IMR-90 (cell line): ENCODE measurements around the gene CLEC4D. TPM values are rescaled to one million over a fixed set of nuclear protein-coding genes. Genes with fewer than 3 reads are reported as not detected.
"Not testable (repeated sequence)": the region's sequence is repeated elsewhere in the genome, so short reads cannot be mapped to it uniquely, and the experiment has no call there.

Source experiments
- ATAC-seq: fragments of 200-7000 bp; cut with Tn5 transposase; 2 replicates; pipeline ENCODE4 v1.9.1; 2020; ENCODE audit warnings: low read depth, mild to moderate bottlenecking, moderate library complexity
- BruUV-seq: library from RNA; stranded (reverse); fragments of 400-500 nt; replicated peaks from 2 replicates; lab custom pipeline; 2021; lab: Mats Ljungman, UMichigan
- CTCF ChIA-PET: fragments of 300-600 bp; formaldehyde crosslinking; extraction: SDS; loops from one replicate; lab custom pipeline; 2021; ENCODE audit warnings: antibody characterized with exemption; lab: Yijun Ruan, JAX
- POLR2A ChIA-PET: fragments of 300-600 bp; sonication (Branson Sonifier 250); formaldehyde crosslinking; loops from one replicate; lab custom pipeline; 2022; ENCODE audit warnings: antibody characterized with exemption; ENCODE audit not compliant: unreplicated experiment; lab: Charles Lee
- DNase-seq: peaks from one replicate; pipeline ENCODE4 v3.0.0; 2013
- H2AFZ ChIP-seq: replicated peaks from 2 replicates; pipeline ENCODE3; 2013; ENCODE audit warnings: low read length, mild to moderate bottlenecking; ENCODE audit not compliant: poor library complexity
- H2AK5ac ChIP-seq: 2 replicates; pipeline ENCODE4 v1.6.1; 2013; ENCODE audit warnings: low read depth, low read length, inconsistent platforms
- H2AK9ac ChIP-seq: replicated peaks from 2 replicates; pipeline ENCODE3; 2013; ENCODE audit warnings: mild to moderate bottlenecking, low read depth, low read length, moderate library complexity; ENCODE audit not compliant: poor library complexity
- H2BK120ac ChIP-seq: 2 replicates; pipeline ENCODE4 v1.6.1; 2013; ENCODE audit warnings: low read depth, low read length, inconsistent platforms
- H2BK15ac ChIP-seq: 3 replicates; pipeline ENCODE4 v1.6.1; 2013; ENCODE audit warnings: low read depth, low read length, inconsistent platforms
- H2BK20ac ChIP-seq: 2 replicates; pipeline ENCODE4 v1.6.1; 2013; ENCODE audit warnings: low read depth, mild to moderate bottlenecking, inconsistent platforms, low read length, moderate library complexity
- H2BK5ac ChIP-seq: 2 replicates; pipeline ENCODE4 v1.6.1; 2013; ENCODE audit warnings: mild to moderate bottlenecking, low read depth, low read length, inconsistent platforms; ENCODE audit not compliant: poor library complexity, severe bottlenecking
- H3K14ac ChIP-seq: replicated peaks from 2 replicates; pipeline ENCODE4 v1.6.1; 2013; ENCODE audit warnings: low read depth, low read length, inconsistent platforms
- H3K18ac ChIP-seq: 2 replicates; pipeline ENCODE4 v1.6.1; 2013; ENCODE audit warnings: low read depth, low read length, control low read depth
- H3K23ac ChIP-seq: 2 replicates; pipeline ENCODE4 v1.6.1; 2013; ENCODE audit warnings: low read depth, low read length, inconsistent platforms
- H3K27ac ChIP-seq: 2 replicates; pipeline ENCODE4 v1.5.1; 2013; ENCODE audit warnings: mild to moderate bottlenecking, control low read depth, low read length; ENCODE audit not compliant: insufficient read depth
- H3K27me3 ChIP-seq: 2 replicates; pipeline ENCODE4 v1.6.1; 2013; ENCODE audit warnings: low read length; ENCODE audit not compliant: control insufficient read depth, insufficient read depth
- H3K36me3 ChIP-seq: 2 replicates; pipeline ENCODE4 v1.6.1; 2013; ENCODE audit warnings: low read length, mixed read lengths; ENCODE audit not compliant: control insufficient read depth, insufficient read depth
- H3K4ac ChIP-seq: 2 replicates; pipeline ENCODE4 v1.6.1; 2013; ENCODE audit warnings: low read depth, low read length, inconsistent platforms
- H3K4me1 ChIP-seq: 2 replicates; pipeline ENCODE4 v1.6.1; 2013; ENCODE audit warnings: low read length, mixed read lengths; ENCODE audit not compliant: control insufficient read depth, insufficient read depth
- H3K4me2 ChIP-seq: 2 replicates; pipeline ENCODE4 v1.6.1; 2013; ENCODE audit warnings: low read depth, mild to moderate bottlenecking, control low read depth, low read length, moderate library complexity
- H3K4me3 ChIP-seq: 2 replicates; pipeline ENCODE4 v1.5.1; 2013; ENCODE audit warnings: low read depth, mild to moderate bottlenecking, control low read depth, low read length, moderate library complexity; ENCODE audit not compliant: insufficient read depth
- H3K56ac ChIP-seq: 2 replicates; pipeline ENCODE4 v1.6.1; 2013; ENCODE audit warnings: low read length, inconsistent platforms; ENCODE audit not compliant: insufficient read depth; ENCODE audit errors: extremely low read depth
- H3K79me1 ChIP-seq, 2 experiments: 2 replicates each; pipeline ENCODE4 v1.6.1; 2013; ENCODE audit warnings: low read length in 2 of 2, inconsistent platforms in 1 of 2, low read depth in 1 of 2
- H3K9ac ChIP-seq: 2 replicates; pipeline ENCODE4 v1.6.1; 2013; ENCODE audit warnings: low read depth, low read length, control low read depth
- H3K9me1 ChIP-seq: 2 replicates; pipeline ENCODE4 v1.6.1; 2013; ENCODE audit warnings: low read length, inconsistent platforms; ENCODE audit not compliant: insufficient read depth
- H3K9me3 ChIP-seq: 2 replicates; pipeline ENCODE4 v1.6.1; 2013; ENCODE audit warnings: low read length; ENCODE audit not compliant: control insufficient read depth, insufficient read depth
- H4K20me1 ChIP-seq: 2 replicates; pipeline ENCODE4 v1.6.1; 2013; ENCODE audit warnings: low read length, inconsistent platforms; ENCODE audit not compliant: insufficient read depth
- H4K5ac ChIP-seq: 2 replicates; pipeline ENCODE4 v1.6.1; 2013; ENCODE audit warnings: mild to moderate bottlenecking, low read depth, low read length, control low read depth
- H4K8ac ChIP-seq, 2 experiments: 2 replicates each; pipeline ENCODE4 v1.6.1; 2013; ENCODE audit warnings: low read depth in 2 of 2, low read length in 2 of 2, control low read depth in 1 of 2, inconsistent platforms in 1 of 2
- H4K91ac ChIP-seq: 2 replicates; pipeline ENCODE4 v1.6.1; 2013; ENCODE audit warnings: low read depth, low read length, inconsistent platforms; ENCODE audit not compliant: insufficient read depth
- CEBPB ChIP-seq: IDR thresholded peaks from 2 replicates; pipeline ENCODE4 v1.6.1; 2012; ENCODE audit warnings: low read depth, low read length, improper control_type of control experiment
- CHD1 ChIP-seq: IDR thresholded peaks from 2 replicates; pipeline ENCODE4 v1.6.1; 2012; ENCODE audit warnings: low read depth, low read length, improper control_type of control experiment
- MAZ ChIP-seq: IDR thresholded peaks from 2 replicates; pipeline ENCODE4 v1.6.1; 2012; ENCODE audit warnings: low read depth, mild to moderate bottlenecking, low read length, improper control_type of control experiment, moderate library complexity, borderline replicate concordance
- MXI1 ChIP-seq: IDR thresholded peaks from 2 replicates; pipeline ENCODE4 v1.6.1; 2012; ENCODE audit warnings: low read depth, mild to moderate bottlenecking, low read length, moderate library complexity, borderline replicate concordance
- RCOR1 ChIP-seq: IDR thresholded peaks from 2 replicates; pipeline ENCODE4 v1.6.1; 2012; ENCODE audit warnings: mild to moderate bottlenecking, low read length, improper control_type of control experiment; ENCODE audit not compliant: insufficient replicate concordance
- RFX5 ChIP-seq: IDR thresholded peaks from 2 replicates; pipeline ENCODE4 v1.8.0; 2012; ENCODE audit warnings: low read depth, mild to moderate bottlenecking, low read length, moderate library complexity
- WGBS, 2 experiments: methylation state at CpG; one replicate each; pipeline versions ENCODE4 v1.1.5 to v1.1.7; 2013; ENCODE audit warnings: missing lambda C conversion rate in 2 of 2; ENCODE audit not compliant: insufficient read length in 1 of 2; ENCODE audit errors: extremely low coverage in 2 of 2; 5-methylcytosine and 5-hydroxymethylcytosine counted together
- dilution Hi-C: fragments of 300-500 bp; cut with HindIII; formaldehyde crosslinking; loops from one replicate; pipeline ENCODE4 v1.14.3; 2018; ENCODE audit warnings: low sequenced_read_pairs; ENCODE audit not compliant: unreplicated experiment
- in situ Hi-C: fragments of 300-500 bp; cut with MboI; formaldehyde crosslinking; loops from 3 replicates; pipeline ENCODE4 v1.14.3; 2019; ENCODE audit warnings: low sequenced_read_pairs, inconsistent platforms, mixed read lengths
- intact Hi-C: fragments of 100-400 bp; cut with micrococcal nuclease; formaldehyde crosslinking; loops from 2 replicates; pipeline ENCODE4 v1.10.0; 2022
- polyA plus RNA-seq, 3 experiments: library from polyadenylated mRNA; depleted of rRNA; stranded (reverse); fragments of >200 nt; gene quantifications; 2 replicates each; pipeline ENCODE4 v1.2.3, GENCODE V29; 2012; ENCODE audit warnings: low replicate concordance in 1 of 3
- total RNA-seq: library from RNA; depleted of rRNA; stranded (reverse); fragments of >200 nt; gene quantifications from 2 replicates; pipeline ENCODE4 v1.2.3, GENCODE V29; 2012

Gene CLEC4D
- total and polyA plus RNA-seq, 2 of the 4 experiments (the other 2 are of a cell fraction): not detected

DNA sequence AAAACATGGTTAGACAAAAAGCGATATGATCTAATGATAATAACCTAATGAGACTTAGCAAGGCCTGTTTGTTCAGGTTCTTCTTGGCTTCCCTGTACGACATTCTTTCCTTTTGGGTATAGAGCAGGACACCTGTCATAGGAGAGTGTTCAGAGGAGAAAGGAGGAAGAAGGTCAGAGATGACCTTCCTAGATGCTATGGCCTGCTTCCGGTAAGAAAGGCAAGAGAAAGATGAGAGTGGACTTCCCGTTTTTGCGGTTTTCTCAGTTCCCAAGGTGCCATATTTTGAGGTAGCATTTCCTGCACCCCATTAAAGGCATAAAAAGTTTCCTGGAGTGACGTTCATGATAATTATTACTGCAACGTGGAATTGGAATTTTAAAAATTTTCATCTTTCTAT lies 18.7 kb downstream of the CLEC4D start:
- Histone ChIP-seq H2AK5ac (no peak overlapping the region), H3K9me1 (no peaks in the 10 kb centered on the region), H3K56ac (no peak overlapping the region), H3K4me1 (no peaks in the 10 kb centered on the region), H2AFZ (no peak overlapping the region), H3K36me3 (no peaks in the 10 kb centered on the region), H2BK20ac (no peak overlapping the region), H3K4ac (no peak overlapping the region), H3K4me3 (no peak overlapping the region), H4K91ac (no peak overlapping the region), H2BK5ac (no peak overlapping the region), H4K20me1 (no peaks in the 10 kb centered on the region), H4K8ac (no peak overlapping the region), H3K27ac (no peak overlapping the region), H3K27me3 (no peaks in the 10 kb centered on the region), H2AK9ac (no peak overlapping the region), H3K23ac (no peak overlapping the region), H2BK15ac (no peak overlapping the region), H3K9me3 (no peaks in the 10 kb centered on the region), H2BK120ac (no peak overlapping the region), H3K18ac (no peak overlapping the region), H3K9ac (no peak overlapping the region), H3K79me1 (no peaks in the 10 kb centered on the region), H4K5ac (no peak overlapping the region), H3K14ac (no peak overlapping the region), H3K4me2 (no peak overlapping the region)
- no peak for TF ChIP-seq MXI1
- no peak for TF ChIP-seq CEBPB
- TF ChIP-seq MAZ: no peak
- TF ChIP-seq CHD1: no peak
- TF ChIP-seq RFX5: no peak
- TF ChIP-seq RCOR1: no peak
- ChIA-PET POLR2A (no interaction called here), CTCF (no interaction called here)
- intact Hi-C loops (no loop called here), in situ Hi-C loops (no loop called here), dilution Hi-C loops (no loop called here)
- ATAC-seq (no peak), DNase-seq (no peak)
- 40% methylated on average over 1 of the region's 7 CpGs; no CpG with 5 or more reads in 1 of the 2 experiments for WGBS, 2 experiments
- BruUV-seq: no TSS peak

DNA sequence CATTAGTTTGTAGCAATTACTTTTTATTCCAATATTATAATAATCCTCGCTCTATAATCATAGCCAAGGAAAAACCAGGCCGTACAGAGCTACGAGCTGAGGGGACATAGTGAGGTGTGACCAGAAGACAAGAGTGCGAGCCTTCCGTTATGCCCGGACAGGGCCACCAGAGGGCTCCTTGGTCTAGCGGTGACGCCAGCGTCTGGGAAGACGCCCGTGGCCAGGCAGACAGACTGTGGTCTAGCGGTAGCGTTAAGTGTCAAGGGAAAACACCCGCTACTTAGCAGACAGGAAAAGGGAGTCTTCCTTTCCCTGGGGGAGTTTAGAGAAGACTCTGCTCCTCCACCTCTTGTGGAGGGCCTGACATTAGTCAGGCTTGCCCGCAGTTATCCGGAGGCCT lies 24.5 kb downstream of the CLEC4D start:
- H2BK120ac ChIP-seq, DNase-seq, POLR2A ChIA-PET, H2BK5ac ChIP-seq, H3K27me3 ChIP-seq, H4K8ac ChIP-seq, H2AK9ac ChIP-seq, H3K36me3 ChIP-seq, H2BK15ac ChIP-seq, H4K91ac ChIP-seq, BruUV-seq, H4K20me1 ChIP-seq, H3K14ac ChIP-seq, H4K5ac ChIP-seq, H3K4me2 ChIP-seq, H3K9me3 ChIP-seq, H3K4me1 ChIP-seq, H3K56ac ChIP-seq, intact Hi-C loops, ATAC-seq, H3K9ac ChIP-seq, H3K9me1 ChIP-seq, H3K79me1 ChIP-seq, CTCF ChIA-PET, H2BK20ac ChIP-seq, H2AK5ac ChIP-seq, in situ Hi-C loops, H3K4ac ChIP-seq, H2AFZ ChIP-seq, H3K18ac ChIP-seq, H3K27ac ChIP-seq, dilution Hi-C loops, H3K23ac ChIP-seq, H3K4me3 ChIP-seq: not testable (repeated sequence)
- WGBS, 2 experiments: 81% methylated on average over 3 of the region's 16 CpGs; no CpG with 5 or more reads in 1 of the 2 experiments
